Retinal pigment epithelial cell (primary cell): ENCODE measurements around the gene MYH15.
A peak's percentile ranks its signal among the peaks of the same experiment; 100 is the strongest.

Experiments
- DNase-seq: peaks from one replicate; pipeline ENCODE4 v3.0.0-alpha.2; 2010; ENCODE audit warnings: low read depth
- H3K4me3 ChIP-seq: 2 replicates; pipeline ENCODE4 v1.5.1; 2011; ENCODE audit warnings: mild to moderate bottlenecking, low read length, control low read depth, moderate library complexity
- TF ChIP-seq, protein P1 (sequence below): conservative IDR thresholded peaks from 2 replicates; pipeline ENCODE4 v1.5.1; 2011; ENCODE audit warnings: low read depth, low read length, control low read depth, inconsistent platforms

Gene MYH15

GRCh38 chr3:108501535-108501934, 8.9 kb downstream of the MYH15 start:
- TF ChIP-seq, protein P1, sequence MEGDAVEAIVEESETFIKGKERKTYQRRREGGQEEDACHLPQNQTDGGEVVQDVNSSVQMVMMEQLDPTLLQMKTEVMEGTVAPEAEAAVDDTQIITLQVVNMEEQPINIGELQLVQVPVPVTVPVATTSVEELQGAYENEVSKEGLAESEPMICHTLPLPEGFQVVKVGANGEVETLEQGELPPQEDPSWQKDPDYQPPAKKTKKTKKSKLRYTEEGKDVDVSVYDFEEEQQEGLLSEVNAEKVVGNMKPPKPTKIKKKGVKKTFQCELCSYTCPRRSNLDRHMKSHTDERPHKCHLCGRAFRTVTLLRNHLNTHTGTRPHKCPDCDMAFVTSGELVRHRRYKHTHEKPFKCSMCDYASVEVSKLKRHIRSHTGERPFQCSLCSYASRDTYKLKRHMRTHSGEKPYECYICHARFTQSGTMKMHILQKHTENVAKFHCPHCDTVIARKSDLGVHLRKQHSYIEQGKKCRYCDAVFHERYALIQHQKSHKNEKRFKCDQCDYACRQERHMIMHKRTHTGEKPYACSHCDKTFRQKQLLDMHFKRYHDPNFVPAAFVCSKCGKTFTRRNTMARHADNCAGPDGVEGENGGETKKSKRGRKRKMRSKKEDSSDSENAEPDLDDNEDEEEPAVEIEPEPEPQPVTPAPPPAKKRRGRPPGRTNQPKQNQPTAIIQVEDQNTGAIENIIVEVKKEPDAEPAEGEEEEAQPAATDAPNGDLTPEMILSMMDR = no peak
- DNase-seq = no peak

GRCh38 chr3:108500728-108501127, 9.7 kb downstream of the MYH15 start:
- TF ChIP-seq, protein P1 = no peak
- no peak overlapping the region for H3K4me3 ChIP-seq
- DNase-seq = no peak

More at GRCh38 chr3:108501535-108501934, 8.9 kb downstream of the MYH15 start:
- no peak overlapping the region for H3K4me3 ChIP-seq

DNA sequence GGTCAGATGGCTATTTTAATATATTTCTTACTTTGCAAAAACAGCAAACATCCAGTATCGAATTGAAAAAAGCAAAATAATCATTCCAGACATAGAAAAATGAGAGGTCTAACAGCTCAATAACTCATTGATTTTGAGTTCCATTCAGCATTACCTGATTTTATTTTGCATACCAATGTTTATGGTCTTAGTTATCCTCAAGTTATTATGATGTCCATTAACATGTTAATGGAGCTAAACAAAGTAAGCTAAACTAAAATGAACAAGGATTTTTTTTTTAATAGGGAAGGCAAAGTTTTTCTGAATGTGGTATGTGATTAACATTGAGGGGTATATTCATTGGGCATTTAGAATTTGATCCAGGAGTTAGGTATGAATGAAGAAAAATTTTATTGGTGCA, 13.1 kb downstream of the MYH15 start:
- TF ChIP-seq, protein P1 = no peak
- DNase-seq = no peak

GRCh38 chr3:108495717-108496116, 14.7 kb downstream of the MYH15 start:
- DNase-seq = no peak
- H3K4me3 ChIP-seq = no peak overlapping the region
- TF ChIP-seq, protein P1 = no peak

More for the DNA sequence above, 13.1 kb downstream of the MYH15 start:
- no peak overlapping the region for H3K4me3 ChIP-seq

- TF ChIP-seq, protein P1 = no peak
- DNase-seq = no peak
- no peak overlapping the region for H3K4me3 ChIP-seq
Measured at GRCh38 chr3:108494906-108495531, 15.4 kb downstream of the MYH15 start.

GRCh38 chr3:108493862-108494261, 16.5 kb downstream of the MYH15 start:
- TF ChIP-seq, protein P1 = peak; percentile 45
- H3K4me3 ChIP-seq = no peak overlapping the region
- no peak for DNase-seq

DNA sequence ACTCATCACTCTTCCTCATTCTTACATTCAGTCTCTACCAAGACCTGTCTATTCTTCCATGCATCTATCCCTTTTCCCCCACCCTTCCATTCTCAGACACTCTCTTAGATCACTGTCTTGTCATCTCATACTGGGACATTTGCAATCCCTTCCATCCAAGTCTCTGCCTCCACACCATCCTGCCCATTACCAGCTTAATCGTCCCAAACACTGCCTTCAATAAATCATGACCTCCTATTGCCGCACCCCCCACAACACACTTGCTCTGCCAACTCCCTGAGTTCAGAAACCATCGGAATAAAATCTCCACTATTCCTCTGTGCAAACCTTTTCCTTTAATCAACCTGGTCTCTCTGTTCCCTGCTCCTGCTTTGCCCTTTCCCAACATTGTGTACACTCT, 18.9 kb downstream of the MYH15 start:
- DNase-seq = no peak
- H3K4me3 ChIP-seq = no peak overlapping the region
- TF ChIP-seq, protein P1 = no peak
